Body of pancreas (tissue), 4 donors: ENCODE results near the gene PRR14L. TPM values are rescaled to one million over a fixed set of nuclear protein-coding genes. Genes with fewer than 3 reads are reported as not detected.

Source experiments
- ATAC-seq: fragments of 150-250 bp; one replicate; pipeline ENCODE4 v1.9.1; 2016
- DNase-seq, 4 donors: peaks; one replicate each; pipeline ENCODE4 v3.0.0-alpha.2; 2019
- H3K27ac ChIP-seq, 4 donors: fragments of 200-600 bp; sonication (generic); 1 replicate in 3 of 4; 2 replicates in 1 of 4; pipeline versions ENCODE4 v1.5.1 to v1.6.1; 2016 to 2019; ENCODE audit warnings: mild to moderate bottlenecking in 1 of 4, mixed read lengths in 1 of 4, moderate library complexity in 1 of 4
- H3K27me3 ChIP-seq, 2 donors: fragments of 200-600 bp; sonication (generic); one replicate each; pipeline ENCODE4 v1.6.0; 2016; ENCODE audit warnings: mild to moderate bottlenecking in 1 of 2
- H3K36me3 ChIP-seq, 2 donors: fragments of 200-600 bp; sonication (generic); replicated peaks in 1 of 2; 2 replicates each; pipeline ENCODE4 v1.5.1; 2016; ENCODE audit warnings: low read depth in 2 of 2; ENCODE audit not compliant: insufficient read depth in 1 of 2
- H3K4me1 ChIP-seq: fragments of 200-600 bp; sonication (generic); one replicate; pipeline ENCODE4 v1.6.0; 2016
- H3K4me3 ChIP-seq, 2 donors: fragments of 200-600 bp; sonication (generic); 1 replicate in 1 of 2; 2 replicates in 1 of 2; pipeline ENCODE4 v1.5.1; 2016 to 2019
- H3K9me3 ChIP-seq, 3 donors: fragments of 200-600 bp; sonication (generic); 1 replicate in 2 of 3; 2 replicates in 1 of 3; pipeline ENCODE4 v1.5.1; 2016
- POLR2A ChIP-seq, 3 donors: fragments of 450-650 bp; IDR thresholded peaks; one replicate each; pipeline ENCODE4 v1.6.1; 2016; ENCODE audit warnings: antibody characterized with exemption in 3 of 3, mild to moderate bottlenecking in 2 of 3
- WGBS, 2 donors: methylation state at CpG; one replicate each; pipeline ENCODE4 v1.1.5; 2017; 5-methylcytosine and 5-hydroxymethylcytosine counted together
- intact Hi-C: fragments of 100-400 bp; cut with DNase I; formaldehyde crosslinking; loops from one replicate; pipeline ENCODE4 v1.15.1; 2023
- total RNA-seq, 2 donors: library from RNA; depleted of rRNA; stranded (reverse); fragments of >200 nt; gene quantifications; one replicate each; pipeline ENCODE4 v1.1.0, GENCODE V29; 2016
- TF ChIP-seq, protein P1 (sequence below), 7 experiments: fragments of 450-650 bp in 4 of 7; fragments of 200-600 bp in 3 of 7; sonication (generic) in 3 of 7; IDR thresholded peaks; one replicate each; pipeline ENCODE4 v1.5.1; 2016 to 2019; ENCODE audit warnings: antibody characterized with exemption in 7 of 7

PRR14L gene
- total RNA-seq, 2 donors from 2014 or later = 11.9 to 28.7 TPM

DNA sequence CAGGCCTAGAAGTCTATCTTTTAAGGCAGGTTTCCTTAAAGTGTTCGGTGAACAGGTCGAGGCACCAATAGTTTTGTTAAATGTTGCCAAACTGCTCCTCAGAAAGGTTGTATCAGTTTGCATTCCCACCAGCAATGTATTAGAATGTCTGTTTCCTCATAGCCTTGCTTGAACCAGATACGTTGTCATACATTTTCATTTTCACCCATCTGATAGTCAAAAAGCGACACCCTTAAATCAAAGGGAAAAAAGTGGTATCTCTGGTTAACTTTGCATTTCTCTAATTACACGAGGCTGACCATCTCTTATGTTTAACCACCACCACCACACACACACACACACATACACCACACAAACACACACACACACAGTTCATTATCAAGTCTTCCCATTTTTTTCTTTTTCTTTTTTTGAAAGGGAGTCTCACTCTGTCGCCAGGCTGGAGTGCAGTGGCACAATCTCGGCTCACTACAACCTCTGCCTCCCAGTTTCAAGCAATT is 16.3 kb downstream of the PRR14L start:
- ATAC-seq = no peak
- H3K4me3 ChIP-seq = no peak overlapping the region

DNA sequence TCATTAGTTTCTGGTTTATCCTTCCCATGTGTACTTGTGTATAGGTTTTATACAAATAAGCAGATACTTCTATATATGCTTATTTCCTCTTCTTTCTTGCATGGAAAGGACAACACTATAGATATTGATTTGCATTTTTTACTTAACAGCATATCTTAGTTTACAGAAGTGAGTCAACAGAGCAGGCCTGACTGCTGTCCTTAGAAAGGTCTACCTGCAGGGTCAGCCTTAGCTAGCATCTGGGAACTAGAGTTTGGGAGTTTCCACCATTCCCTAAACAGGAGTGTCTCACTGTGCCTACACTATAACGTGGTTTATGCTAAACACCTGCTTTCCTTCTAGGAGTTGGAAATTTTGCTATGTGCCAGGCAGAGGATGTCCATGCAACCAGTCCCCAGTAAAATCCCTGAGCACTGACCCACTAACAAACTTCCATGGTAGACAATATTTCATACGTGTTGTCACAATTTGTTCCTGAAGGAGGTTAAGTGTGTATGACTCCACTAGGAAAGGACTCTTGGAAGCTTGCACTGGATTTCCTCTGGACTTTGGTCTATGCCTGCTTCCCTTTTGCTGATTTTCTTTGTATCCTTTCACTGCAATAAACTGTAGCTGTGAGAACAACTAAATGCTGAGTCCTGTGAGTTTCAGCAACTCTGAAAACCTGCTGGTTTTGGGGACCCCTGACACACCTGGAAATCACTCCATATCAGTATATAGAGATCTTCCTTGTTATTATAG is 17.7 kb downstream of the PRR14L start:
- DNase-seq = no peak
- intact Hi-C loops = no loop called here
- Histone ChIP-seq H3K4me1 (peaks cover 12% of the 10 kb centered on the region), H3K9me3 (no peaks in the 10 kb centered on the region), H3K27ac (no peak overlapping the region), H3K36me3 (no peaks in the 10 kb centered on the region), H3K4me3 (no peak overlapping the region), H3K27me3 (no peaks in the 10 kb centered on the region)
- no peak for TF ChIP-seq POLR2A (IDR thresholded peaks at IDR 0.05)
- TF ChIP-seq, protein P1, sequence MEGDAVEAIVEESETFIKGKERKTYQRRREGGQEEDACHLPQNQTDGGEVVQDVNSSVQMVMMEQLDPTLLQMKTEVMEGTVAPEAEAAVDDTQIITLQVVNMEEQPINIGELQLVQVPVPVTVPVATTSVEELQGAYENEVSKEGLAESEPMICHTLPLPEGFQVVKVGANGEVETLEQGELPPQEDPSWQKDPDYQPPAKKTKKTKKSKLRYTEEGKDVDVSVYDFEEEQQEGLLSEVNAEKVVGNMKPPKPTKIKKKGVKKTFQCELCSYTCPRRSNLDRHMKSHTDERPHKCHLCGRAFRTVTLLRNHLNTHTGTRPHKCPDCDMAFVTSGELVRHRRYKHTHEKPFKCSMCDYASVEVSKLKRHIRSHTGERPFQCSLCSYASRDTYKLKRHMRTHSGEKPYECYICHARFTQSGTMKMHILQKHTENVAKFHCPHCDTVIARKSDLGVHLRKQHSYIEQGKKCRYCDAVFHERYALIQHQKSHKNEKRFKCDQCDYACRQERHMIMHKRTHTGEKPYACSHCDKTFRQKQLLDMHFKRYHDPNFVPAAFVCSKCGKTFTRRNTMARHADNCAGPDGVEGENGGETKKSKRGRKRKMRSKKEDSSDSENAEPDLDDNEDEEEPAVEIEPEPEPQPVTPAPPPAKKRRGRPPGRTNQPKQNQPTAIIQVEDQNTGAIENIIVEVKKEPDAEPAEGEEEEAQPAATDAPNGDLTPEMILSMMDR (IDR thresholded peaks at IDR 0.05) = no peak
- 25 to 32% methylated on average over 2 of the region's 2 CpGs for WGBS, 2 donors
- no peak for ATAC-seq

More for the DNA sequence above, 16.3 kb downstream of the PRR14L start:
- H3K4me1 ChIP-seq = peaks cover 17% of the 10 kb centered on the region
- H3K27me3 ChIP-seq = no peaks in the 10 kb centered on the region
- no peaks in the 10 kb centered on the region for H3K9me3 ChIP-seq
- WGBS, 2 donors = 84 to 92% methylated on average over 7 of the region's 7 CpGs
- no peak for TF ChIP-seq POLR2A (IDR thresholded peaks at IDR 0.05)
- TF ChIP-seq, protein P1 (IDR thresholded peaks at IDR 0.05) = no peak
- intact Hi-C loops = no loop called here
- DNase-seq = no peak
- H3K36me3 ChIP-seq = no peaks in the 10 kb centered on the region
- H3K27ac ChIP-seq = no peak overlapping the region

DNA sequence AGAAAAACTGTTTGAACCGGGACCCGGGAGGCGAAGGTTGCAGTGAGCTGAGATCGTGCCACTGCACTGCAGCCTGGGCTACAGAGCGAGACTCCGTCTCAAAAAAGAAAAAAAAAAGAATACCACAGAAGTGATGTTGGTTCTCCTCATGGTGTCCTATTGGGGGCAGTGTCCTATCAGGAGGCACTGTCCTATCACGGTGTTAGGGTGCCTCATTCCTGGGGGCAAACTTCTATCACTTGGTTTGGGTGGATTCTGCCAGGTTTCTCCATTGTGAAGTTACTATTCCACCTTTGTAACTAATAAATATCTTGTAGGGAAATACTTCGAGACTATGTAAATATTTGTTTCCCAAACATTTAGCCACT is 19.6 kb downstream of the PRR14L start:
- DNase-seq (no peak), ATAC-seq (no peak)
- H3K4me1 ChIP-seq = peaks cover 12% of the 10 kb centered on the region
- intact Hi-C loops = no loop called here
- H3K27me3 ChIP-seq = no peaks in the 10 kb centered on the region
- no peaks in the 10 kb centered on the region for H3K36me3 ChIP-seq
- TF ChIP-seq, protein P1 (IDR thresholded peaks at IDR 0.05) = no peak
- TF ChIP-seq POLR2A (IDR thresholded peaks at IDR 0.05) = no peak
- H3K27ac ChIP-seq = no peak overlapping the region
- no peaks in the 10 kb centered on the region for H3K9me3 ChIP-seq
- no peak overlapping the region for H3K4me3 ChIP-seq
- WGBS, 2 donors = 73 to 76% methylated on average over 8 of the region's 8 CpGs

DNA sequence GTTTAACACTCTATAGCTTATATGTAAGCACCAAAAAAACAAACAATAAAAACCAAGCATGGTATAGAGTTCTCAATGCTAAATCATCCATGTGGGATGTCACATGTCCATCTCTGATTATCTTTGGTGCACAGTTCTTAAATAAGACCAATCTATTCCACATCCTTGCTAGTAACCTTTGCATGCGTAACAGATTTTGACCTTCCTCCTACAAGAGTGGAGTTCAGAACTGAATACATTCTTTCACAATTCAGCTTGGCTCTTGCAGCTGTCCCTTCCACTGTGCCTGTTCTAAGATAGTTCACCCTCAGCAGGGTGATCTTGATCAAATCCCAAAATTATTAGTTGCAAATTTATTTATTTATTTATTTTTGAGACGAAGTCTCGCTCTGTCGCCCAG is 21.1 kb downstream of the PRR14L start:
- Histone ChIP-seq H3K9me3 (no peaks in the 10 kb centered on the region), H3K27me3 (no peaks in the 10 kb centered on the region), H3K27ac (no peak overlapping the region), H3K4me3 (no peak overlapping the region), H3K4me1 (peaks cover 12% of the 10 kb centered on the region), H3K36me3 (peaks cover 0 to 7% of the 10 kb centered on the region in 2 donors)
- no peak for TF ChIP-seq POLR2A (IDR thresholded peaks at IDR 0.05)
- TF ChIP-seq, protein P1 (IDR thresholded peaks at IDR 0.05) = no peak
- intact Hi-C loops = no loop called here
- DNase-seq (no peak), ATAC-seq (no peak)
- 92 to 97% methylated on average over 4 of the region's 4 CpGs for WGBS, 2 donors

DNA sequence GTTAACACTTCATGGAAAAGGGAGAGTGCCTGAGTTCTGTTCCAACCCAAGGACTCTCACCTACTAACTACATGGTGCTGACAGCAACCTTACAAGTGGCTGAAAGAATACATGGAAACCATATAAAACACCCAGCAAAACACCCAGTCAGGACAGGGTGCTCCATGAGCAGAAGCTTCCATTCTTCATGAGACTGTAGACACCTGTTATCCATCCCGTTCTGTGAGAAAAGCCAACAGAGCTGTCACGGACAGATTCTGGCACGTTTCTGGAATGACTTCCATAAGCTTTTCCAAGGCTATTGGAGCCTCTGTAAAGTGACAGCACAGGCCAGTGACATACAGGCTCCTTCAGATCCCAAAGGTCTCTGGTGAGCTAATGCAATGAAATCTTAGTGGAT is 23.2 kb downstream of the PRR14L start:
- Histone ChIP-seq H3K27ac (no peak overlapping the region), H3K4me3 (no peak overlapping the region), H3K27me3 (no peaks in the 10 kb centered on the region), H3K4me1 (peaks cover 1% of the 10 kb centered on the region), H3K9me3 (no peaks in the 10 kb centered on the region), H3K36me3 (peaks cover 0 to 8% of the 10 kb centered on the region in 2 donors)
- intact Hi-C loops = no loop called here
- DNase-seq (no peak), ATAC-seq (no peak)
- TF ChIP-seq, protein P1 (IDR thresholded peaks at IDR 0.05) = no peak
- no peak for TF ChIP-seq POLR2A (IDR thresholded peaks at IDR 0.05)
- whole genome bisulfite sequencing, 2 donors = 42 to 60% methylated on average over 3 of the region's 3 CpGs
